Heart left ventricle (tissue), 16 donors: ENCODE data around the gene HSD11B1. TPM values are rescaled to one million over a fixed set of nuclear protein-coding genes. Genes with fewer than 3 reads are reported as not detected.

Source experiments
- ATAC-seq, 4 donors: fragments of 200-7000 bp; cut with Tn5 transposase; one replicate each; pipeline ENCODE4 v1.9.1; 2020 to 2022; ENCODE audit warnings: moderate library complexity in 4 of 4, mild to moderate bottlenecking in 3 of 4, moderate number of reproducible peaks in 1 of 4
- DNase-seq, 5 donors: peaks; one replicate each; pipeline ENCODE4 v3.0.0-alpha.2; 2020
- H3K27ac ChIP-seq, 12 donors: fragments of 200-600 bp; sonication (generic) in 4 of 12; one replicate each; pipeline versions ENCODE4 v1.5.0 to v1.8.0; 2016 to 2022; ENCODE audit warnings: mild to moderate bottlenecking in 2 of 12
- H3K27me3 ChIP-seq, 9 donors: fragments of 200-600 bp; sonication (generic) in 2 of 9; one replicate each; pipeline versions ENCODE4 v1.5.1 to v1.8.0; 2016 to 2022; ENCODE audit warnings: mild to moderate bottlenecking in 3 of 9
- H3K36me3 ChIP-seq, 9 donors: fragments of 200-600 bp; sonication (generic) in 2 of 9; one replicate each; pipeline versions ENCODE4 v1.5.0 to v1.8.0; 2018 to 2022; ENCODE audit warnings: mild to moderate bottlenecking in 2 of 9
- H3K4me1 ChIP-seq, 12 donors: fragments of 200-600 bp; sonication (generic) in 4 of 12; one replicate each; pipeline versions ENCODE4 v1.5.0 to v1.8.0; 2016 to 2022; ENCODE audit warnings: mild to moderate bottlenecking in 3 of 12
- H3K4me3 ChIP-seq, 12 donors: fragments of 200-600 bp; sonication (generic) in 4 of 12; one replicate each; pipeline versions ENCODE4 v1.5.0 to v1.8.0; 2017 to 2022; ENCODE audit warnings: mild to moderate bottlenecking in 9 of 12, moderate library complexity in 4 of 12
- H3K9me3 ChIP-seq, 12 donors: fragments of 200-600 bp; sonication (generic) in 4 of 12; one replicate each; pipeline versions ENCODE4 v1.5.0 to v1.8.0; 2016 to 2022; ENCODE audit warnings: mild to moderate bottlenecking in 1 of 12
- POLR2A ChIP-seq, 2 donors: fragments of 450-650 bp; IDR thresholded peaks; one replicate each; pipeline ENCODE4 v1.6.1; 2017; ENCODE audit warnings: antibody characterized with exemption in 2 of 2, mild to moderate bottlenecking in 2 of 2, moderate library complexity in 2 of 2
- WGBS, 4 donors: extraction: QIAGEN DNeasy Blood & Tissue Kit in 2 of 4; methylation state at CpG; one replicate each; pipeline versions ENCODE4 v1.1.5 to v1.1.7; 2013 to 2018; 5-methylcytosine and 5-hydroxymethylcytosine counted together
- intact Hi-C, 10 donors: fragments of 100-400 bp; cut with DNase I; formaldehyde crosslinking; loops; one replicate each; pipeline versions ENCODE4 v1.11.1 to v1.14.2; 2022
- polyA plus RNA-seq, 2 donors: library from polyadenylated mRNA; stranded (reverse); fragments of 200-250 nt; gene quantifications; one replicate each; pipeline ENCODE4 v1.2.3, GENCODE V29; 2013
- total RNA-seq, 9 donors: library from RNA; depleted of rRNA in 2 of 9; stranded (reverse); fragments of >200 nt in 2 of 9; fragmentation: NEBNext Ultra II Directional in 3 of 9; extraction: Animal tissue kit (Norgen Biotek cat#: 25700) in 3 of 9; gene quantifications; one replicate each; pipeline versions ENCODE4 v1.1.0 to v1.2.4, GENCODE V29; 2016 to 2023
- TF ChIP-seq, protein P1 (sequence below), 12 donors: fragments of 200-600 bp; sonication (generic) in 4 of 12; IDR thresholded peaks; one replicate each; pipeline versions ENCODE4 v1.5.0 to v1.8.0; 2018 to 2022; ENCODE audit warnings: antibody characterized with exemption in 12 of 12, mild to moderate bottlenecking in 5 of 12
- donor health status: ischemic (EF 13 %, LVEDD 7.1; RV severe dilation, severe dysfunction).
- donor health status: healthy with polysubstance abuse.
- donor health status: DM: no; HTN: yes; CAD: no.
- donor health status: DM: no; HTN: no; CAD: no.
- donor health status: ischemic (EF 25% LVEDD 6.9; RV normal size, moderate dysfunction).
- donor health status: ischemic (EF 25% LVEDD 5.7; RV mildly dilated, moderate dysfunction).
- donor health status: healthy.
- donor health status: DM: yes; HTN: yes; CAD: no.
- donor health status: ischemic (EF 35%, LVEDD 5.7; RV mildly dilated, moderate dysfunction).
- donor health status: nonischemic (EF 11% LVEDD 7.7; RV severe dilation, severe dysfunction).
- donor health status: DM: yes; HTN: yes; CAD: no.
- donor health status: PGD.
- donor health status: ischemic (EF 29% LVEDD 5.4; RV normal size, mild dysfunction).
- donor health status: nonischemic (EF 23%, LVEDD 6.1; RV moderate dilation, normal function).

HSD11B1 gene
- total and polyA plus RNA-seq, 11 donors, result 1.2 to 36.1 (median 3.6) TPM

DNA sequence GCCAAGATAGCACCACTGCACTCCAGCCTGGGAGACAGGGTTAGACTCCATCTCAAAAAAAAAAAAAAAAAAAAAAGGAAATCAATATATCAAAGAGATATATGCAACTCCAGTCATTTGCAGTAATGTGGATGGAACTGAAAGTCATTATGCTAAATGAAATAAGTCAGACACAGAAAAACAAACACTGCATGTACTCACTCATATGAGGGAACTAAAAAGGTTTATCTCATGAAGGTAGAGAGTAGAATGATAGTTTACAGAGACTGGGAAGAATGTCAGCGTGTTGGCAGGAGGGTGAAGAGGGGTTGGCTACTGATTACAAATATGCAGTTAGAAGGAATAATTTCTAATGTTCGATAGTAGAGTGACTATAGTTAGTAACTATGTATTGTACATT is 13.2 kb downstream of the HSD11B1 start:
- intact Hi-C loops, result no loop called here
- WGBS, 4 donors, result 46 to 63% (median 47%) methylated on average over 2 of the region's 2 CpGs
- Histone ChIP-seq H3K27ac (peak overlapping the region in 5 of 12 donors; percentile 1 to 78 (median 39)), H3K4me3 (no peak overlapping the region), H3K9me3 (no peaks in the 10 kb centered on the region), H3K36me3 (no peaks in the 10 kb centered on the region), H3K4me1 (peaks cover 0 to 18% (median 0%) of the 10 kb centered on the region in 12 donors), H3K27me3 (no peaks in the 10 kb centered on the region)
- DNase-seq (no peak), ATAC-seq (peak in 1 of 4 donors; percentile 13)
- TF ChIP-seq, protein P1, sequence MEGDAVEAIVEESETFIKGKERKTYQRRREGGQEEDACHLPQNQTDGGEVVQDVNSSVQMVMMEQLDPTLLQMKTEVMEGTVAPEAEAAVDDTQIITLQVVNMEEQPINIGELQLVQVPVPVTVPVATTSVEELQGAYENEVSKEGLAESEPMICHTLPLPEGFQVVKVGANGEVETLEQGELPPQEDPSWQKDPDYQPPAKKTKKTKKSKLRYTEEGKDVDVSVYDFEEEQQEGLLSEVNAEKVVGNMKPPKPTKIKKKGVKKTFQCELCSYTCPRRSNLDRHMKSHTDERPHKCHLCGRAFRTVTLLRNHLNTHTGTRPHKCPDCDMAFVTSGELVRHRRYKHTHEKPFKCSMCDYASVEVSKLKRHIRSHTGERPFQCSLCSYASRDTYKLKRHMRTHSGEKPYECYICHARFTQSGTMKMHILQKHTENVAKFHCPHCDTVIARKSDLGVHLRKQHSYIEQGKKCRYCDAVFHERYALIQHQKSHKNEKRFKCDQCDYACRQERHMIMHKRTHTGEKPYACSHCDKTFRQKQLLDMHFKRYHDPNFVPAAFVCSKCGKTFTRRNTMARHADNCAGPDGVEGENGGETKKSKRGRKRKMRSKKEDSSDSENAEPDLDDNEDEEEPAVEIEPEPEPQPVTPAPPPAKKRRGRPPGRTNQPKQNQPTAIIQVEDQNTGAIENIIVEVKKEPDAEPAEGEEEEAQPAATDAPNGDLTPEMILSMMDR (IDR thresholded peaks at IDR 0.05), result no peak
- TF ChIP-seq POLR2A (IDR thresholded peaks at IDR 0.05), result no peak

DNA sequence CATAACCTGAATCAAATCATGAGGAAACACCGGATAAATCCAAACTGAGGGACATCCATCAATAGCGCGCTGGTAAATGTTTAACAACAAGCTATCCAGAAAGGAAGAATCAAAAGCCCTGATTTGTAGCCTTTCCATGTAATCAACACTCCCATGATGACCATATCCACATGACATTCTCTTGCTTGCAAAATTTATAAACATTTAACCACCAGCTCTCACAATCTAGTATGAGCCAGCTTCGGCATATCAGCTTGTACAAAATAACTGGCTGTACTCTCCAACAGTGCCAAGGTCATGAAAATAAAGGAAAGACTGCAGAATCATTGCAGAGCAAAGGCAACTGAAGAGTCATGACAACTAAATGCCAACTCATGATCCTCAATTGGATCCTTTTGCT is 15.7 kb downstream of the HSD11B1 start:
- Histone ChIP-seq H3K4me1 (peaks cover 0 to 18% (median 0%) of the 10 kb centered on the region in 12 donors), H3K9me3 (no peaks in the 10 kb centered on the region), H3K27ac (peak overlapping the region; percentile 33 to 84 (median 67)), H3K27me3 (no peaks in the 10 kb centered on the region), H3K4me3 (no peak overlapping the region), H3K36me3 (no peaks in the 10 kb centered on the region)
- WGBS, 4 donors, result 72 to 77% (median 74%) methylated on average over 4 of the region's 4 CpGs
- TF ChIP-seq, protein P1 (IDR thresholded peaks at IDR 0.05), result no peak
- TF ChIP-seq POLR2A (IDR thresholded peaks at IDR 0.05), result no peak
- ATAC-seq (peak; percentile 76 to 89 (median 84)), DNase-seq (no peak)
- intact Hi-C loops, result no loop called here

DNA sequence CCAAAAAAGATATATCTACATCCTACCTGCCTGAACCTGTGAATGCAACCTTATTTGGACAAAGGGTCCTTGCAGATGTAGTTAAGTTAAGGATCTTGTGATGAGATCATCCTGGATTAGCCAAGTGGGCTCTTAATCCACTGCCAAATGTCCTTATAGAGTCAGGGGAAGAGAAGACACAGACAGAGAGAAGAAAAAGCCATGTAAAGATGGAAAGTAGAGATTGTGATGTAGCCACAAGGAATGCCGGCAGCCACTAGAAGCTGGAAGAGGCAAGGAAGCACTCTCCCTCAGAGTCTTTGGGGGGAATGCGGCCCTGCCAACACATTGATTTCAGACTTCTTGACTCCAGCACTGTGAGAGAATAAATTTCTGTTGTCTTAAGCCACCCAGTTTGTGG is 16.2 kb downstream of the HSD11B1 start:
- TF ChIP-seq POLR2A (IDR thresholded peaks at IDR 0.05), result no peak
- TF ChIP-seq, protein P1 (IDR thresholded peaks at IDR 0.05), result no peak
- intact Hi-C loops, result no loop called here
- Histone ChIP-seq H3K27me3 (no peaks in the 10 kb centered on the region), H3K4me3 (no peak overlapping the region), H3K36me3 (no peaks in the 10 kb centered on the region), H3K4me1 (peaks cover 0 to 18% (median 0%) of the 10 kb centered on the region in 12 donors), H3K27ac (peak overlapping the region; percentile 33 to 84 (median 67)), H3K9me3 (no peaks in the 10 kb centered on the region)
- no peak for DNase-seq
- ATAC-seq, result peak in 1 of 4 donors; percentile 10
- 77 to 84% (median 80%) methylated on average over 2 of the region's 2 CpGs for WGBS, 4 donors

DNA sequence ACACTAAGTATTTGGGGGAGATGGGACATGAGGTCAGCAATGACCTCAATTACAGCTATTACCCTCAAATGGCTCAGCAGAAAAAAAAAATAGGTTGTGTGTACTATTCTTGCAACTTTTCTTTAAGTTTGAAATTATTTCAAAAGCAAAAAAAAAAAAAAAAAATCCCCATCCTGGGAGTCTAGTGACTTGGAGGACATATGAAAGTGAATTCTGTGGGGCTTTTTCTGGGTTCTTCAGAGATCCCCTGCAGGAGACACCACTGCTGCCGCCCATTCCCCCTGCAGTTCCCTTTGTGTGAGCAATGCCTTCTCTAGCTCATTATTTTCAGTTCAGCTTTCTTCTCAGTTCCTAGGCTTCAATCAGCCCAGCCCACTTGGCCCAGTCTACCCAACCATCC is 16.7 kb downstream of the HSD11B1 start:
- peak overlapping the region in 8 of 12 donors; percentile 39 to 84 (median 80) for H3K27ac ChIP-seq
- ATAC-seq, result no peak
- H3K36me3 ChIP-seq, result no peaks in the 10 kb centered on the region
- no peak overlapping the region for H3K4me3 ChIP-seq
- no peak for DNase-seq
- H3K4me1 ChIP-seq, result peaks cover 0 to 18% (median 0%) of the 10 kb centered on the region in 12 donors
- 88 to 100% (median 95%) methylated on average over 1 of the region's 1 CpG for WGBS, 4 donors
- TF ChIP-seq, protein P1 (IDR thresholded peaks at IDR 0.05), result no peak
- TF ChIP-seq POLR2A (IDR thresholded peaks at IDR 0.05), result no peak
- H3K9me3 ChIP-seq, result no peaks in the 10 kb centered on the region
- intact Hi-C loops, result no loop called here
- no peaks in the 10 kb centered on the region for H3K27me3 ChIP-seq
